Vagina (tissue), 2 donors: Measurements from ENCODE around the gene GATA6. TPM values are rescaled to one million over a fixed set of nuclear protein-coding genes. Genes with fewer than 3 reads are reported as not detected.

Experiments
- DNase-seq, 2 donors: peaks; one replicate each; pipeline ENCODE4 v3.0.0-alpha.2; 2017; ENCODE audit errors: extremely low spot score in 2 of 2
- H3K27ac ChIP-seq: fragments of 200-600 bp; sonication (generic); one replicate; pipeline ENCODE4 v1.5.1; 2019
- H3K27me3 ChIP-seq: fragments of 200-600 bp; sonication (generic); one replicate; pipeline ENCODE4 v1.5.1; 2019
- H3K36me3 ChIP-seq, 2 donors: fragments of 200-600 bp; sonication (generic); one replicate each; pipeline ENCODE4 v1.5.1; 2017 to 2019
- H3K4me1 ChIP-seq: fragments of 200-600 bp; sonication (generic); one replicate; pipeline ENCODE4 v1.5.1; 2019
- H3K4me3 ChIP-seq, 2 donors: fragments of 200-600 bp; sonication (generic); 1 replicate in 1 of 2; 2 replicates in 1 of 2; pipeline ENCODE4 v1.5.1; 2016 to 2019
- H3K9me3 ChIP-seq: fragments of 200-600 bp; sonication (generic); one replicate; pipeline ENCODE4 v1.5.1; 2019
- CTCF ChIP-seq, 3 experiments: fragments of 450-650 bp in 2 of 3; fragments of 200-600 bp in 1 of 3; sonication (generic) in 1 of 3; IDR thresholded peaks; one replicate each; pipeline ENCODE4 v1.5.1; 2017 to 2019; ENCODE audit warnings: antibody characterized with exemption in 3 of 3, mild to moderate bottlenecking in 2 of 3, moderate library complexity in 2 of 3
- POLR2A ChIP-seq, 2 donors: fragments of 450-650 bp; IDR thresholded peaks; one replicate each; pipeline ENCODE4 v1.6.1; 2017; ENCODE audit warnings: antibody characterized with exemption in 2 of 2, mild to moderate bottlenecking in 2 of 2, moderate library complexity in 2 of 2
- POLR2AphosphoS5 ChIP-seq, 2 donors: sonication (generic); formaldehyde crosslinking; IDR thresholded peaks; one replicate each; pipeline ENCODE4 v1.9.0; 2017; ENCODE audit warnings: antibody characterized with exemption in 2 of 2, mild to moderate bottlenecking in 2 of 2, low read depth in 1 of 2; ENCODE audit not compliant: insufficient read depth in 1 of 2
- intact Hi-C: fragments of 100-400 bp; cut with DNase I; formaldehyde crosslinking; loops from one replicate; pipeline ENCODE4 v1.15.1; 2023
- total RNA-seq: library from RNA; depleted of rRNA; stranded (reverse); fragments of >200 nt; gene quantifications from one replicate; pipeline ENCODE4 v1.2.3, GENCODE V29; 2016

GATA6 gene
- total RNA-seq, 1 donor from 2014 or later: 9.8 TPM

GRCh38 chr18:22185273-22185672 is 15.9 kb downstream of the GATA6 start:
- no peak for TF ChIP-seq POLR2AphosphoS5 (IDR thresholded peaks at IDR 0.05; ENCODE audit: insufficient read depth in 1 of 2, low read depth in 1 of 2)
- TF ChIP-seq POLR2A (IDR thresholded peaks at IDR 0.05): no peak
- no peaks in the 10 kb centered on the region for H3K27me3 ChIP-seq
- intact Hi-C loops: loop anchor here (10.0 kb wide), 1 partner anchor 1090 kb away; no protein-coding TSS in a partner anchor
- no peaks in the 10 kb centered on the region for H3K36me3 ChIP-seq
- no peaks in the 10 kb centered on the region for H3K9me3 ChIP-seq
- H3K4me3 ChIP-seq: no peak overlapping the region
- no peak overlapping the region for H3K27ac ChIP-seq
- no peaks in the 10 kb centered on the region for H3K4me1 ChIP-seq
- no peak for DNase-seq

- Histone ChIP-seq H3K4me1 (no peaks in the 10 kb centered on the region), H3K36me3 (no peaks in the 10 kb centered on the region), H3K9me3 (no peaks in the 10 kb centered on the region), H3K27ac (no peak overlapping the region), H3K4me3 (no peak overlapping the region), H3K27me3 (no peaks in the 10 kb centered on the region)
- TF ChIP-seq CTCF (IDR thresholded peaks at IDR 0.05) (no peak), POLR2AphosphoS5 (IDR thresholded peaks at IDR 0.05; ENCODE audit: insufficient read depth in 1 of 2, low read depth in 1 of 2) (no peak), POLR2A (IDR thresholded peaks at IDR 0.05) (no peak)
- intact Hi-C loops: loop anchor here (10.0 kb wide), 1 partner anchor 1089 kb away; no protein-coding TSS in a partner anchor
- no peak for DNase-seq
Measured at GRCh38 chr18:22185771-22186386, 16.5 kb downstream of the GATA6 start.

GRCh38 chr18:22186484-22186971 is 17.1 kb downstream of the GATA6 start:
- no peak for TF ChIP-seq POLR2A (IDR thresholded peaks at IDR 0.05)
- no peak for TF ChIP-seq POLR2AphosphoS5 (IDR thresholded peaks at IDR 0.05; ENCODE audit: insufficient read depth in 1 of 2, low read depth in 1 of 2)
- TF ChIP-seq CTCF (IDR thresholded peaks at IDR 0.05): no peak
- Histone ChIP-seq H3K4me1 (no peaks in the 10 kb centered on the region), H3K4me3 (no peak overlapping the region), H3K36me3 (no peaks in the 10 kb centered on the region), H3K27ac (no peak overlapping the region), H3K9me3 (no peaks in the 10 kb centered on the region), H3K27me3 (no peaks in the 10 kb centered on the region)
- DNase-seq: no peak
- intact Hi-C loops: loop anchor here (10.0 kb wide), 1 partner anchor 1088 kb away; no protein-coding TSS in a partner anchor

GRCh38 chr18:22188559-22189267 is 19.3 kb downstream of the GATA6 start:
- intact Hi-C loops: loop anchor here (10.0 kb wide), 1 partner anchor 1086 kb away; no protein-coding TSS in a partner anchor
- no peak for DNase-seq
- no peaks in the 10 kb centered on the region for H3K9me3 ChIP-seq
- no peaks in the 10 kb centered on the region for H3K27me3 ChIP-seq
- H3K36me3 ChIP-seq: no peaks in the 10 kb centered on the region
- H3K4me1 ChIP-seq: no peaks in the 10 kb centered on the region
- TF ChIP-seq CTCF (IDR thresholded peaks at IDR 0.05) (no peak), POLR2A (IDR thresholded peaks at IDR 0.05) (no peak), POLR2AphosphoS5 (IDR thresholded peaks at IDR 0.05; ENCODE audit: insufficient read depth in 1 of 2, low read depth in 1 of 2) (no peak)
- no peak overlapping the region for H3K27ac ChIP-seq
- H3K4me3 ChIP-seq: no peak overlapping the region

- Histone ChIP-seq H3K27ac (no peak overlapping the region), H3K4me1 (no peaks in the 10 kb centered on the region), H3K4me3 (no peak overlapping the region), H3K27me3 (no peaks in the 10 kb centered on the region), H3K36me3 (no peaks in the 10 kb centered on the region), H3K9me3 (no peaks in the 10 kb centered on the region)
- DNase-seq: no peak
- intact Hi-C loops: loop anchor here (10.0 kb wide), 2 partner anchors 135 to 1085 kb away; no protein-coding TSS in a partner anchor
- TF ChIP-seq CTCF (IDR thresholded peaks at IDR 0.05) (no peak), POLR2AphosphoS5 (IDR thresholded peaks at IDR 0.05; ENCODE audit: insufficient read depth in 1 of 2, low read depth in 1 of 2) (no peak), POLR2A (IDR thresholded peaks at IDR 0.05) (no peak)
Measured at GRCh38 chr18:22189449-22190166, 20.2 kb downstream of the GATA6 start.
